Ovary (tissue), 3 donors: Measurements from ENCODE around the gene VSTM5.

Experiments used
- CTCF ChIP-seq, 3 donors: fragments of 450-650 bp in 2 of 3; fragments of 200-600 bp in 1 of 3; IDR thresholded peaks; one replicate each; pipeline versions ENCODE4 v1.5.1 to v1.8.0; 2016 to 2022; ENCODE audit warnings: antibody characterized with exemption in 3 of 3, mild to moderate bottlenecking in 1 of 3
- EP300 ChIP-seq: sonication (generic); formaldehyde crosslinking; IDR thresholded peaks from one replicate; pipeline ENCODE4 v1.6.1; 2017; ENCODE audit warnings: antibody characterized with exemption
- POLR2A ChIP-seq: fragments of 450-650 bp; IDR thresholded peaks from one replicate; pipeline ENCODE4 v1.6.1; 2017; ENCODE audit warnings: antibody characterized with exemption, mild to moderate bottlenecking, moderate library complexity
- donor health status: DM: no; HTN: no; CAD: no.

GRCh38 chr11:93858121-93858775 lies 7.8 kb upstream of the VSTM5 start:
- TF ChIP-seq CTCF (IDR thresholded peaks at IDR 0.05) (no peak), POLR2A (no peak), EP300 (no peak)
